Panc1 (cell line): ENCODE data around the gene VPS37B. TPM values are rescaled to one million over a fixed set of nuclear protein-coding genes. Genes with fewer than 3 reads are reported as not detected.

Experiments
- ATAC-seq: fragments of 200-7000 bp; cut with Tn5 transposase; 2 replicates; pipeline ENCODE4 v1.9.1; 2020; ENCODE audit warnings: mild to moderate bottlenecking, moderate library complexity
- BruUV-seq: library from RNA; stranded (reverse); fragments of 400-500 nt; replicated peaks from 2 replicates; lab custom pipeline; 2021; lab: Mats Ljungman, UMichigan
- CTCF ChIA-PET: fragments of 300-600 bp; sonication (Branson Sonifier 250); formaldehyde crosslinking; loops from one replicate; lab custom pipeline; 2022; ENCODE audit warnings: antibody characterized with exemption; lab: Charles Lee
- POLR2A ChIA-PET: fragments of 300-600 bp; sonication (Branson Sonifier 250); formaldehyde crosslinking; loops from one replicate; lab custom pipeline; 2022; ENCODE audit warnings: antibody characterized with exemption; lab: Charles Lee
- DNase-seq: peaks from one replicate; pipeline ENCODE4 v3.0.0-alpha.2; 2010; ENCODE audit warnings: low read depth, low spot score
- H3K27ac ChIP-seq: 2 replicates; pipeline ENCODE4 v1.5.1; 2011; ENCODE audit warnings: mild to moderate bottlenecking, low read length, inconsistent platforms
- H3K27me3 ChIP-seq: fragments of 200-500 bp; sonication (Bioruptor generic); 2 replicates; pipeline ENCODE4 v1.6.0; 2014; ENCODE audit warnings: low read length, inconsistent platforms; ENCODE audit not compliant: control insufficient read depth, insufficient read depth
- H3K36me3 ChIP-seq: fragments of 200-500 bp; sonication (Bioruptor generic); 2 replicates; pipeline ENCODE4 v1.5.1; 2014; ENCODE audit warnings: inconsistent platforms, mild to moderate bottlenecking, low read length, moderate library complexity; ENCODE audit not compliant: control insufficient read depth, insufficient read depth
- H3K4me1 ChIP-seq: 2 replicates; pipeline ENCODE4 v1.5.1; 2011; ENCODE audit warnings: inconsistent platforms, mild to moderate bottlenecking, low read length, moderate library complexity; ENCODE audit not compliant: control insufficient read depth, insufficient read depth
- H3K4me3 ChIP-seq, 2 experiments: 2 replicates each; pipeline ENCODE4 v1.5.1; 2011 to 2012; ENCODE audit warnings: low read depth in 2 of 2, low read length in 2 of 2, mild to moderate bottlenecking in 2 of 2, inconsistent platforms in 1 of 2, moderate library complexity in 1 of 2
- H3K9me3 ChIP-seq: fragments of 200-500 bp; sonication (Bioruptor generic); 2 replicates; pipeline ENCODE4 v1.5.1; 2014; ENCODE audit warnings: low read depth, mild to moderate bottlenecking, inconsistent platforms, low read length, moderate library complexity; ENCODE audit not compliant: control insufficient read depth, insufficient read depth
- POLR2AphosphoS5 ChIP-seq: IDR thresholded peaks from 2 replicates; pipeline ENCODE4 v1.6.1; 2012; ENCODE audit warnings: mild to moderate bottlenecking, low read depth, low read length, moderate library complexity
- SIN3A ChIP-seq: IDR thresholded peaks from 2 replicates; pipeline ENCODE4 v1.6.1; 2012; ENCODE audit warnings: low read depth, mild to moderate bottlenecking, low read length, moderate library complexity, borderline replicate concordance; ENCODE audit not compliant: insufficient read depth
- TCF7L2 ChIP-seq: IDR thresholded peaks from 2 replicates; pipeline ENCODE4 v1.6.1; 2011; ENCODE audit warnings: mild to moderate bottlenecking, low read depth, low read length, inconsistent platforms
- in situ Hi-C: cut with HindIII; loops from 2 replicates; pipeline ENCODE4 v1.10.0; 2016; ENCODE audit warnings: low sequenced_read_pairs, low pct_unique_long_range_greater_than_20kb
- intact Hi-C: fragments of 100-400 bp; cut with micrococcal nuclease; formaldehyde crosslinking; loops from one replicate; pipeline ENCODE4 v1.10.0; 2022; ENCODE audit not compliant: unreplicated experiment
- total RNA-seq: library from RNA; stranded (reverse); gene quantifications from one replicate; pipeline ENCODE4 v1.2.1, GENCODE V29; 2021; ENCODE audit not compliant: unreplicated experiment
- TF ChIP-seq, protein P1 (sequence below), 2 experiments: IDR thresholded peaks; 2 replicates each; pipeline ENCODE4 v1.6.1; 2011 to 2012; ENCODE audit warnings: low read depth in 2 of 2, control low read depth in 1 of 2, low read length in 1 of 2, mild to moderate bottlenecking in 1 of 2, moderate library complexity in 1 of 2; ENCODE audit not compliant: insufficient read depth in 1 of 2
- TF ChIP-seq, protein P2 (sequence below): fragments of 450-650 bp; IDR thresholded peaks from 2 replicates; pipeline ENCODE4 v1.5.1; 2017; ENCODE audit warnings: mild to moderate bottlenecking

VPS37B gene
- total RNA-seq, 1 experiment from 2014 or later, result 76.7 TPM

DNA sequence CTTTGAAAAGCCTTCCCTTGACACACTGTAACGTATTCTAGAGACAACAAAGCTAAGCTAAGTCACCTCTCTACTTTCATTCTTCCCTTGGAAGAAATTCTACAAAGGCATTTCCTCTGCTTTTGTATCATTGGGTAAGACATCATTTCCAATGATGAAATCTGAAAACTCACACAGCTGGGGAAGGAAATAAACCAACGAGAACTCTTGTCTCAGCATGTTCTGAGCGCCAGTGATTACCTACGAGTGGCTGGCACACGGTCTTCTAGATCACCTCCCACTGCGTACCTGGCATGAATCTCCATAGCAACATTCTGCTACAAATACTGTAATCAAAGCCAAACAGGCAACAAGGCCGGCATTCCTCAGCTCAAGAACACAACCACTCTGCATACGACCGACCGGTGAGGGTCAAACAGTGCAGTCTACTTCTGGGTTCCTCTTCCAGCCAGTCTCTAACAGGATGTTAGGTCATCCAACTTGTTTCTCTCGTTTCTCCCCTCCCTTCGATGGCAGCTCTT, 7.6 kb downstream of the VPS37B start:
- Histone ChIP-seq H3K9me3 (no peaks in the 10 kb centered on the region), H3K4me1 (peaks cover 82% of the 10 kb centered on the region), H3K27me3 (no peaks in the 10 kb centered on the region), H3K36me3 (peaks cover under 1% of the 10 kb centered on the region; the same call in 1 of the 2 replicates), H3K27ac (peak overlapping the region; percentile 100), H3K4me3 (peak overlapping the region; percentile 30 to 57)
- CTCF ChIA-PET, result no interaction called here
- ATAC-seq, result peak; percentile 48
- DNase-seq, result peak; percentile 64
- no TSS peak for BruUV-seq
- POLR2A ChIA-PET, result interaction anchor here (0.7 to 1.5 kb wide), 5 partner anchors 8 to 61 kb away, joined by 3 to 4 read pairs (median 3); no protein-coding TSS in a partner anchor
- intact Hi-C loops, result no loop called here
- TF ChIP-seq, protein P1, sequence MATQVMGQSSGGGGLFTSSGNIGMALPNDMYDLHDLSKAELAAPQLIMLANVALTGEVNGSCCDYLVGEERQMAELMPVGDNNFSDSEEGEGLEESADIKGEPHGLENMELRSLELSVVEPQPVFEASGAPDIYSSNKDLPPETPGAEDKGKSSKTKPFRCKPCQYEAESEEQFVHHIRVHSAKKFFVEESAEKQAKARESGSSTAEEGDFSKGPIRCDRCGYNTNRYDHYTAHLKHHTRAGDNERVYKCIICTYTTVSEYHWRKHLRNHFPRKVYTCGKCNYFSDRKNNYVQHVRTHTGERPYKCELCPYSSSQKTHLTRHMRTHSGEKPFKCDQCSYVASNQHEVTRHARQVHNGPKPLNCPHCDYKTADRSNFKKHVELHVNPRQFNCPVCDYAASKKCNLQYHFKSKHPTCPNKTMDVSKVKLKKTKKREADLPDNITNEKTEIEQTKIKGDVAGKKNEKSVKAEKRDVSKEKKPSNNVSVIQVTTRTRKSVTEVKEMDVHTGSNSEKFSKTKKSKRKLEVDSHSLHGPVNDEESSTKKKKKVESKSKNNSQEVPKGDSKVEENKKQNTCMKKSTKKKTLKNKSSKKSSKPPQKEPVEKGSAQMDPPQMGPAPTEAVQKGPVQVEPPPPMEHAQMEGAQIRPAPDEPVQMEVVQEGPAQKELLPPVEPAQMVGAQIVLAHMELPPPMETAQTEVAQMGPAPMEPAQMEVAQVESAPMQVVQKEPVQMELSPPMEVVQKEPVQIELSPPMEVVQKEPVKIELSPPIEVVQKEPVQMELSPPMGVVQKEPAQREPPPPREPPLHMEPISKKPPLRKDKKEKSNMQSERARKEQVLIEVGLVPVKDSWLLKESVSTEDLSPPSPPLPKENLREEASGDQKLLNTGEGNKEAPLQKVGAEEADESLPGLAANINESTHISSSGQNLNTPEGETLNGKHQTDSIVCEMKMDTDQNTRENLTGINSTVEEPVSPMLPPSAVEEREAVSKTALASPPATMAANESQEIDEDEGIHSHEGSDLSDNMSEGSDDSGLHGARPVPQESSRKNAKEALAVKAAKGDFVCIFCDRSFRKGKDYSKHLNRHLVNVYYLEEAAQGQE (IDR thresholded peaks at IDR 0.05; ENCODE audit: insufficient read depth in 1 of 2, low read depth in 2 of 2, low read length in 1 of 2), result no peak
- no peak for TF ChIP-seq TCF7L2
- TF ChIP-seq POLR2AphosphoS5, result no peak
- no peak for TF ChIP-seq SIN3A
- in situ Hi-C loops, result no loop called here

DNA sequence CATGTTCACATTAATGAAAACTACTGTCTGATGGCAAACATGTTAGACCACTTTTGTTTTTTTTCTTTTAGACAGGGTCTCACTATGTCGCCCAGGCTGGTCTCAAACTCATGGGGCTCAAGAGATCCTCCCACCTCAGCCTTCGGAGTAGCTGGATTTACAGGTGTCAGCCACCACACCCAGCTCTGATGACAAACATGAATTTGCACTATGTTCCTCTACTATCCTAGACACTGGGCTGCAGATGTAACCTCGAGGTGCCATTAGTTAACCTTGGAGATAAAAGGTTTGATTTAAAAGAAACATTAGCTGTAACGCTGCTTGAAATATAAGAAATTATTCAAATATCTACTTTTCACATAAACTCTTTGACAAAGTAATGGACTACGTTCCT, 8.1 kb downstream of the VPS37B start:
- Histone ChIP-seq H3K4me1 (peaks cover 82% of the 10 kb centered on the region), H3K27ac (peak overlapping the region; percentile 100), H3K9me3 (no peaks in the 10 kb centered on the region), H3K36me3 (no peaks in the 10 kb centered on the region), H3K27me3 (no peaks in the 10 kb centered on the region), H3K4me3 (peak overlapping the region; percentile 30 to 57)
- DNase-seq (no peak), ATAC-seq (peak; percentile 22; the same call in 1 of the 2 replicates)
- BruUV-seq, result no TSS peak
- TF ChIP-seq, protein P2, sequence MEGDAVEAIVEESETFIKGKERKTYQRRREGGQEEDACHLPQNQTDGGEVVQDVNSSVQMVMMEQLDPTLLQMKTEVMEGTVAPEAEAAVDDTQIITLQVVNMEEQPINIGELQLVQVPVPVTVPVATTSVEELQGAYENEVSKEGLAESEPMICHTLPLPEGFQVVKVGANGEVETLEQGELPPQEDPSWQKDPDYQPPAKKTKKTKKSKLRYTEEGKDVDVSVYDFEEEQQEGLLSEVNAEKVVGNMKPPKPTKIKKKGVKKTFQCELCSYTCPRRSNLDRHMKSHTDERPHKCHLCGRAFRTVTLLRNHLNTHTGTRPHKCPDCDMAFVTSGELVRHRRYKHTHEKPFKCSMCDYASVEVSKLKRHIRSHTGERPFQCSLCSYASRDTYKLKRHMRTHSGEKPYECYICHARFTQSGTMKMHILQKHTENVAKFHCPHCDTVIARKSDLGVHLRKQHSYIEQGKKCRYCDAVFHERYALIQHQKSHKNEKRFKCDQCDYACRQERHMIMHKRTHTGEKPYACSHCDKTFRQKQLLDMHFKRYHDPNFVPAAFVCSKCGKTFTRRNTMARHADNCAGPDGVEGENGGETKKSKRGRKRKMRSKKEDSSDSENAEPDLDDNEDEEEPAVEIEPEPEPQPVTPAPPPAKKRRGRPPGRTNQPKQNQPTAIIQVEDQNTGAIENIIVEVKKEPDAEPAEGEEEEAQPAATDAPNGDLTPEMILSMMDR, result no peak
- TF ChIP-seq TCF7L2, result no peak
- TF ChIP-seq SIN3A, result no peak
- no peak for TF ChIP-seq POLR2AphosphoS5
- TF ChIP-seq, protein P1 (IDR thresholded peaks at IDR 0.05; ENCODE audit: insufficient read depth in 1 of 2, low read depth in 2 of 2, low read length in 1 of 2), result no peak
- ChIA-PET CTCF (no interaction called here), POLR2A (interaction anchor here (0.7 to 1.3 kb wide), 2 partner anchors 16 to 24 kb away, joined by 3 read pairs; no protein-coding TSS in a partner anchor)
- in situ Hi-C loops (no loop called here), intact Hi-C loops (no loop called here)
